Spinal cord (tissue), 10 donors: ENCODE results near the gene VPS26B. TPM values are rescaled to one million over a fixed set of nuclear protein-coding genes. Genes with fewer than 3 reads are reported as not detected.

ENCODE experiments used
- DNase-seq, 6 donors: peaks; one replicate each; pipeline versions ENCODE4 v3.0.0 to v3.0.0-alpha.2; 2013 to 2015; ENCODE audit warnings: low spot score in 6 of 6, low read depth in 4 of 6
- H3K27ac ChIP-seq: one replicate; pipeline ENCODE4 v1.5.1; 2013; ENCODE audit warnings: low read depth, low read length, control low read depth
- H3K27me3 ChIP-seq: one replicate; pipeline ENCODE4 v1.6.1; 2013; ENCODE audit warnings: low read length; ENCODE audit not compliant: control insufficient read depth, insufficient read depth
- H3K36me3 ChIP-seq: one replicate; pipeline ENCODE4 v1.6.1; 2013; ENCODE audit warnings: low read length; ENCODE audit not compliant: control insufficient read depth, insufficient read depth
- H3K4me1 ChIP-seq: one replicate; pipeline ENCODE4 v1.6.1; 2013; ENCODE audit warnings: low read length; ENCODE audit not compliant: control insufficient read depth, insufficient read depth
- H3K4me3 ChIP-seq: one replicate; pipeline ENCODE4 v1.5.1; 2013; ENCODE audit warnings: low read depth, low read length, control low read depth
- H3K9me3 ChIP-seq: one replicate; pipeline ENCODE4 v1.6.1; 2013; ENCODE audit warnings: low read length; ENCODE audit not compliant: control insufficient read depth, insufficient read depth
- WGBS: methylation state at CpG from one replicate; pipeline ENCODE4 v1.1.5; 2013; ENCODE audit warnings: missing lambda C conversion rate; ENCODE audit not compliant: insufficient coverage; 5-methylcytosine and 5-hydroxymethylcytosine counted together
- polyA plus RNA-seq, 2 donors: library from polyadenylated mRNA; unstranded; fragments of 120-200 nt; gene quantifications; one replicate each; pipeline ENCODE4 v1.2.1, GENCODE V29; 2013; ENCODE audit not compliant: insufficient read length in 2 of 2
- total RNA-seq, 2 donors: library from RNA; depleted of rRNA in 1 of 2; stranded (reverse); fragments of 120-200 nt in 1 of 2; fragments of >200 nt in 1 of 2; gene quantifications; one replicate each; pipeline versions ENCODE4 v1.2.3 to v1.2.4, GENCODE V29; 2013 to 2014
- donor health status: healthy.

The VPS26B gene
- total and polyA plus RNA-seq, 4 donors = 51.0 to 109 (median 76.9) TPM

DNA sequence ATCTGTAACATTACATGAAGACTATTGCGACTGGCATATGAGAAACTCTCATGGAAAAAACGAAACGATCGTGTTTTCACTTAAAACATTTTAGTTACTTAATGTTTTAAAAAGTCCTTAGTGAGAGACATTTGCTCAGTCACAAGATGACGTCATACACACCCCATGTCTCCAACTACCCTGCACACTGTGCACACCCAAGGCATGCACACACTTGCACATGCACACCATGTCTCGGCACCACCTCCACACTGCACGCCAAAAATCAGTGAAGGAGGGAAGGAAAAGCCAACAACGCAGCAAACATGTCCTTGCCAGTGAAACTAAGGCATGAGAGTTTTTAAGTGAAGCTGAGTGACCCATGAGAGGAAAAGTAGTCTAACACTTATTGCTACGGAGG is 18.7 kb upstream of the VPS26B start:
- Histone ChIP-seq H3K36me3 (peaks cover 35% of the 10 kb centered on the region), H3K27ac (no peak overlapping the region), H3K4me1 (no peaks in the 10 kb centered on the region), H3K9me3 (no peaks in the 10 kb centered on the region), H3K27me3 (no peaks in the 10 kb centered on the region), H3K4me3 (no peak overlapping the region)
- DNase-seq = no peak
- no CpG with 5 or more reads among the region's 9 CpGs for WGBS

DNA sequence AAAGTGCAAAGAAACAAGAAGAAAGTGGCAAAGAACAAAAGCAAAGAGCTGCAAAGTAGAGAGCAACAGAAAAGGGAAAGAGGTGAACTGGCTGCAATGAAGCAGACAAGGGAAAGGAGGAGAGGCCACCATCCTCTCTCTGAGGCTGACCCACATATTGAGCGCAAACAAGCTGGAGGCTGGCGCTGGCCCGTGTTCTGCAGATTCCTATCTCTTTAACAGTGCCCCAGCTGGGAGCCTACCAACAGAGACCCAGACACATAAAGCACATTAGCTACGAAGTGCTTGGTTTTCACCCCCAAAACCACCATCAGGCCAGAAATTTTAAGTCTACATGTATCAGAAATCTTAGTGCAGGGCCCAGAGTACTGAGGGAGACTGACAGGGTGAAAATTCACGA is 18.3 kb upstream of the VPS26B start:
- no peak for DNase-seq
- Histone ChIP-seq H3K4me3 (no peak overlapping the region), H3K4me1 (no peaks in the 10 kb centered on the region), H3K36me3 (peaks cover 31% of the 10 kb centered on the region), H3K9me3 (no peaks in the 10 kb centered on the region), H3K27me3 (no peaks in the 10 kb centered on the region), H3K27ac (no peak overlapping the region)
- WGBS = 100% methylated on average over 3 of the region's 5 CpGs

DNA sequence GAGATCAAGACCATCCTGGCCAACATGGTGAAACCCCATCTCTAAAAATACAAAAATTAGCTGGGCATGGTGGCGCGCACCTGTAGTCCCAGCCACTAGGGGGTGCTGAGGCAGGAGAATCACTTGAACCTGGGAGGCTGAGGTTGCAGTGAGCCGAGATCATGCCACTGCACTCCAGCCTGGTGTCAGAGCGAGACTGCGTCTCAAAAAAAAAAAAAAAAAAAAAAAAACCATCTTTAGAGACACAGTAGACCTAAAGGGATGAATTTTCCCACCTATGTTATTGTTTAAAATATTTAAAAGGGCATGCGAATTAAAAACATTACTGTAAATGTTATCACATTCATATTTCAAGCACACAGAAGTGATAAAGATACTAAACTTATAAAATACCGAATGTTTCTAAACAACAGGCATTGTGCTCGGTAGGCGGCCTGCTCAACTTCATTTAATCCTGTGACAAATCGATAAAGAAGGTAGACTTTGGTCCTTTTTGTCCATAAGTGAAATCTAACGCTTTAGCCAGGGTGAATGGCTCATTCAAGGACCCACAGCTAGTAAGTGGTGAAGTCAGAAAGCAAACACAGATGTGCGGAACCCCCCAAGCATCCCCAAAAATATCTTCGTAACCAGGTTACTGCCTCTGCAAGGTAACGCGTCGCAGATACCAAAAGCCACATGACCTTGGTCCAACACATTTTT is 16.8 kb upstream of the VPS26B start:
- H3K27me3 ChIP-seq = no peaks in the 10 kb centered on the region
- no peak overlapping the region for H3K4me3 ChIP-seq
- no peak overlapping the region for H3K27ac ChIP-seq
- H3K36me3 ChIP-seq = peaks cover 26% of the 10 kb centered on the region
- WGBS = 88% methylated on average over 5 of the region's 16 CpGs
- H3K4me1 ChIP-seq = no peaks in the 10 kb centered on the region
- peak in 1 of 6 donors; percentile 5 for DNase-seq
- H3K9me3 ChIP-seq = no peaks in the 10 kb centered on the region

DNA sequence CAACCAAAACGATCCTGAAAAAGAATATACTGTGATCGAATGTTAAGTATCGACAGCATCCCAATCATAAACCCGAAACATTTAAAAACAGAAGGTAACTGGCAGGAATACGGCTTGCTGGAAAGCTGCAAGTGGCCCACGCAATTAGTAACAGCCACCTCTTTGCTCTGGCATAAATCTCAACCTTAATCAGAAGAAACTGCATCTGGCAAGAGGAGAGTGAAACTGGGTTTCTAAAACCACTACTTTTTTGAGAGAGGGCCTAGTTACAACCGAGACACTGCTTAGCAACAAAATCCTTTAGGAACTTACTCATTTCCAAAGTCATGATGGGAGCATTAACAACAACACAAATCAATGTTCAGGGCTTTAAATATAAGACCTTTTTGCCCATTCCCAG is 8.6 kb upstream of the VPS26B start:
- Histone ChIP-seq H3K27me3 (no peaks in the 10 kb centered on the region), H3K27ac (no peak overlapping the region), H3K4me3 (no peak overlapping the region), H3K9me3 (no peaks in the 10 kb centered on the region), H3K36me3 (peaks cover 21% of the 10 kb centered on the region), H3K4me1 (no peaks in the 10 kb centered on the region)
- DNase-seq = no peak
- WGBS = 92% methylated on average over 7 of the region's 7 CpGs

DNA sequence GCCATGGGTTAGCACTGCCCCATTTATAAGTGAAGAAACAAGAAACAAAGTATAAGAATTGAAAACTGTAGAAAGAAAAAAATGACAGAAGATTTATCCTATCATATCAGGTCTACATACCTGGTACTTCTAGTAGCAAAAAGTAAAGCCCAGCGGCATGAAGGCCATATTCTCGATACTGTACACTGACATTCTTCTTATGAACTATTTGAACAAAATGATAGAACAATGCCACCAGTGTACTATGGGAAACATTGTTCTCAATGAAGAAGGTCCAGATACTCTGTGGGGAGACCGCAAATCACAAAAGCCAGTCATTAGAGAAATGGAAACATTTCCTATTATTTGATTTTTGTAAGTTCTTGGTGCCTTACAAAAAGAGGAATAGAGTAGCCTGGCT is 7.7 kb upstream of the VPS26B start:
- no peak overlapping the region for H3K4me3 ChIP-seq
- no peaks in the 10 kb centered on the region for H3K27me3 ChIP-seq
- WGBS = no CpG with 5 or more reads among the region's 3 CpGs
- H3K36me3 ChIP-seq = peaks cover 21% of the 10 kb centered on the region
- no peak overlapping the region for H3K27ac ChIP-seq
- DNase-seq = no peak
- no peaks in the 10 kb centered on the region for H3K4me1 ChIP-seq
- H3K9me3 ChIP-seq = no peaks in the 10 kb centered on the region

DNA sequence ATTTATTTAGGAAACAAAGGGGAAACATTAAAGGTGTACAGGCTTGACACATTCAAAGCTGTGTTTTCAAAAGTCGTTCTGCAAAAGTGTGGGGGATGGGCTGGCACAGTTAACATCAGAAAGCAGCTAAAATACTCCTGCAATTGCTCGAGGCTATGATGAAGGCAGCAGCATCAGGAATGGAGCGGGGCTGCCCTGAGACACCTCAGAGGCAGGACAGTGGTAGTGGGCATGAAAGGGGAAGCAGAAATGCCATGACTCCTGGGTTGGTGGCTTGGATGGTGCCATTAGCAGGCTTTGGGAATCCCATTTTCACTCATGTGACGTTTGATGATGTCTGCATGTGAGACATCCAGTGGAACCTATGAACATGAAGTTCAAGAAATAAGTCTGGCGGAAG is 1.4 kb upstream of the VPS26B start:
- no peak overlapping the region for H3K27ac ChIP-seq
- peak in 1 of 6 donors; percentile 2 for DNase-seq

DNA sequence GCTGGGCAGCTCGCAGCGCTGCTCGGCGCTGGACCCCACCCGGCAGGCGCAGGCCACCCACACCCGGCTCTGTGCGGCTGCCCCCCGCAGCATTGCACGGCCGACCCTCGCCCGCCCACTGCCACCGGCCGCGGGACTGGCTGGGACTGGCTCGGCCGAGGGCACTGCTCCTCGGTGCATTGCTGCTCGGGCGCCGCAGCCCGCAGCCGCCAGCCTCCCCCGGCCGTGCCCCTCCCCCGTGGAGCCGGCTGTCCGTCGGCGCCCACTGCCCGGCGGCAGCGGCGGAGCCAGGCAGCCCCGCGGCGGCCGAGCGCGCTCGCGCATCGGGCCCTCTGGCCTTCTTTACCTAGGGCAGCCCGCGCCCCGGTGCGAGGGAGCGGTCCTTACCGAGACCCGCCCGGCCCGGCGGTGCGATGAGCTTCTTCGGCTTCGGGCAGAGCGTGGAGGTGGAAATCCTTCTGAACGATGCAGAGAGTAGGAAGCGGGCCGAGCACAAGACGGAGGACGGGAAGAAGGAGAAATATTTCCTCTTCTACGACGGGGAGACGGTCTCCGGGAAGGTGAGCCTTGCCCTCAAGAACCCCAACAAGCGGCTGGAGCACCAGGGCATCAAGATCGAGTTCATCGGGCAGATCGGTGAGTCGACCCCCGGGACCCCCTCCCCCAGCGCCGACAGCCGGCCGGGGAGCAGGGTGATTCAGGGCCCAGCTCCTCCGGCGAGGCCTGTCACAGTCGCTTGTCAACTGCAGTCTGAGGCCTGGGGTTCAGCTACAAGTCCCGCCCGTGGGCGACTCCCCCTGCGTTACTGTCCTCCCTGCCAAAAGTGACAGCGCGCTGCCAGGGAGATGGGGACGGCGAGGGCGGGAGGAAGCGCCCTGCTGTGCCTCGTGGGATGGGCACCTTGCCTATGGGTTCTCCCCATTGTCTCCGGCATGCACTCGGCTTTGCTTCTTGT is 516 bp downstream of the VPS26B start:
- Histone ChIP-seq H3K27me3 (no peaks in the 10 kb centered on the region), H3K36me3 (peaks cover 5% of the 10 kb centered on the region), H3K4me1 (peaks cover 22% of the 10 kb centered on the region), H3K4me3 (peak overlapping the region; percentile 85), H3K9me3 (no peaks in the 10 kb centered on the region), H3K27ac (peak overlapping the region; percentile 65)
- peak; percentile 15 to 85 (median 33) for DNase-seq
- WGBS = under 1% methylated on average over 91 of the region's 93 CpGs

More for the DNA sequence above, 1.4 kb upstream of the VPS26B start:
- H3K4me3 ChIP-seq = peak overlapping the region; percentile 85
- H3K27me3 ChIP-seq = no peaks in the 10 kb centered on the region
- H3K36me3 ChIP-seq = peaks cover 14% of the 10 kb centered on the region
- peaks cover 22% of the 10 kb centered on the region for H3K4me1 ChIP-seq
- H3K9me3 ChIP-seq = no peaks in the 10 kb centered on the region
- 2% methylated on average over 4 of the region's 5 CpGs for whole genome bisulfite sequencing

DNA sequence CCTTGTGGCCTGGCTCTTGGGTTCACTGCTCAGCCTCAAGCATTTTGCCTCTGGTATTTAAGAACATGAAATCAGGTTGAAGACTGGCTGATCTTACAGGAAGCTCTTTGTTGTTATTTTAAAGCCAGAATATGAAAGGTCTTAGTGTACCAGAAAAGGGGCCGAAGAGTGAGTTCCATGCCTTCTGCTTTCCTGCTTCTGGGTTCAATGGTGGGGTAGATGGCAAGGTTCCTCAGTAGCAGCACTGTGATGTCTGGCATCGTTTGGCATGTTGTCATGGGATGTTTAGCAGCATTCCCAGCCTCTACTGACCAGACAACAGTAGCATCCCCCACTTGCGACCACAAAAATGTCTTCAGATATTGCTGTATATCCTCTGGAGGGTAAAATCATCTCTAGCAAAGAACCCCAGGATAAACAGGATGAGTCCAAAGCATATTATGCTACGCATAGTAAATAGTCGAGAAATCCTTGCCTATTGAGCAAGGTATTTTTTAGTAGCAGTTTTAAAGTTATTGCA is 2.4 kb downstream of the VPS26B start:
- H3K27me3 ChIP-seq = no peaks in the 10 kb centered on the region
- H3K4me1 ChIP-seq = peaks cover 22% of the 10 kb centered on the region
- 67% methylated on average over 1 of the region's 5 CpGs for WGBS
- H3K4me3 ChIP-seq = no peak overlapping the region
- no peaks in the 10 kb centered on the region for H3K9me3 ChIP-seq
- H3K27ac ChIP-seq = no peak overlapping the region
- H3K36me3 ChIP-seq = peaks cover 2% of the 10 kb centered on the region
- no peak for DNase-seq

DNA sequence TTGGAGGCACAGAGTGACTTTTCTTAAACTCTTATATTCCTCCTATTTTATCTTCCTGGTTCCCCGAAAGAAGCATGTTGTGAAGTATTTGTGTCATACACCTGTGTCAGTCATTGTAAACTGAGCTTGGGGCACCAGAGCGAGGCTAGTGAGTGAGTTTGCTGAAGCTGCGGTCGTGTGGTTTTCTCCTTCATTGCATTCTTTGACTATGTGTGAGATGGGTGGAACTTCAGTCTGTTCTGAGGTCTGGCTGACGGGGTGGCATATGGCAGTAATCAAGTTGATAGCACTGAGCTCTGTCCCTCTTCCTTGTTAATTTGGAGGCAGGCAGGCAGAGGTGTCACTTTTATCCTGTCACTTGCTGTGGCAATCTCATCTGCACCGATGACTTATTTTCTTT is 4.2 kb downstream of the VPS26B start:
- no peaks in the 10 kb centered on the region for H3K27me3 ChIP-seq
- no peak overlapping the region for H3K27ac ChIP-seq
- H3K4me3 ChIP-seq = no peak overlapping the region
- H3K36me3 ChIP-seq = peaks cover 9% of the 10 kb centered on the region
- no peak for DNase-seq
- H3K4me1 ChIP-seq = peaks cover 15% of the 10 kb centered on the region
- WGBS = 82% methylated on average over 4 of the region's 6 CpGs
- no peaks in the 10 kb centered on the region for H3K9me3 ChIP-seq
